ENCODE data around the gene PDPK1. TPM values are rescaled to one million over a fixed set of nuclear protein-coding genes. Genes with fewer than 3 reads are reported as not detected.

PDPK1 gene
- total and polyA plus RNA-seq, 12 donors: 23.9 to 69.7 (median 41.0) TPM

- intact Hi-C loops (cut with DNase I): loop anchor here (5.0 to 10.0 kb wide), 3 partner anchors 51 to 204 kb away; no protein-coding TSS in a partner anchor
- TF ChIP-seq POLR2A (IDR thresholded peaks at IDR 0.05) (no peak), CTCF (IDR thresholded peaks at IDR 0.05) (no peak)
- Histone ChIP-seq H3K27ac (no peak overlapping the region), H3K4me3 (no peak overlapping the region), H3K36me3 (replicated peaks in 1 of 2) (peaks cover 0 to 9% of the 10 kb centered on the region in 2 donors), H3K4me1 (replicated peaks in 1 of 2) (peaks cover 0 to 35% of the 10 kb centered on the region in 2 donors), H3K27me3 (no peaks in the 10 kb centered on the region), H3K9me3 (replicated peaks in 1 of 3) (no peaks in the 10 kb centered on the region)
- WGBS, 4 donors: 84 to 100% (median 86%) methylated on average over 2 to 15 of the region's 15 CpGs
- peak in 1 of 7 donors; percentile 34 for DNase-seq
Observed at GRCh38 chr16:2498531-2499253, 39.1 kb upstream of the PDPK1 start.

- DNase-seq: no peak
- H3K9me3 ChIP-seq (replicated peaks in 1 of 3): no peaks in the 10 kb centered on the region
- H3K4me3 ChIP-seq: no peak overlapping the region
- TF ChIP-seq POLR2A (IDR thresholded peaks at IDR 0.05) (no peak), CTCF (IDR thresholded peaks at IDR 0.05) (no peak)
- intact Hi-C loops (cut with DNase I): loop anchor here (5.0 to 10.0 kb wide), 3 partner anchors 52 to 205 kb away; no protein-coding TSS in a partner anchor
- no peaks in the 10 kb centered on the region for H3K27me3 ChIP-seq
- H3K27ac ChIP-seq: no peak overlapping the region
- 67 to 100% (median 90%) methylated on average over 1 to 6 of the region's 6 CpGs for WGBS, 4 donors
- peaks cover 0 to 35% of the 10 kb centered on the region in 2 donors for H3K4me1 ChIP-seq (replicated peaks in 1 of 2)
- peaks cover 0 to 9% of the 10 kb centered on the region in 2 donors for H3K36me3 ChIP-seq (replicated peaks in 1 of 2)
Observed at GRCh38 chr16:2499454-2499853, 38.4 kb upstream of the PDPK1 start.

GRCh38 chr16:2499890-2500429 lies 37.9 kb upstream of the PDPK1 start:
- WGBS, 4 donors: 85 to 93% (median 91%) methylated on average over 10 to 29 of the region's 29 CpGs
- no peak for TF ChIP-seq POLR2A (IDR thresholded peaks at IDR 0.05)
- TF ChIP-seq CTCF (IDR thresholded peaks at IDR 0.05): no peak
- H3K27ac ChIP-seq: no peak overlapping the region
- H3K27me3 ChIP-seq: no peaks in the 10 kb centered on the region
- H3K4me1 ChIP-seq (replicated peaks in 1 of 2): peaks cover 0 to 35% of the 10 kb centered on the region in 2 donors
- intact Hi-C loops (cut with DNase I): loop anchor here (5.0 to 10.0 kb wide), 5 partner anchors 53 to 205 kb away; partner anchors contain the start of genes ABCA3 (in 1 of the 2) and CCNF (in 1 of the 2)
- H3K36me3 ChIP-seq (replicated peaks in 1 of 2): peaks cover 0 to 9% of the 10 kb centered on the region in 2 donors
- H3K9me3 ChIP-seq (replicated peaks in 1 of 3): no peaks in the 10 kb centered on the region
- DNase-seq: no peak
- no peak overlapping the region for H3K4me3 ChIP-seq

- TF ChIP-seq CTCF (IDR thresholded peaks at IDR 0.05): no peak
- no peak for TF ChIP-seq POLR2A (IDR thresholded peaks at IDR 0.05)
- DNase-seq: no peak
- Histone ChIP-seq H3K36me3 (replicated peaks in 1 of 2) (peaks cover 0 to 9% of the 10 kb centered on the region in 2 donors), H3K4me1 (replicated peaks in 1 of 2) (peaks cover 0 to 35% of the 10 kb centered on the region in 2 donors), H3K27ac (no peak overlapping the region), H3K4me3 (no peak overlapping the region), H3K27me3 (no peaks in the 10 kb centered on the region), H3K9me3 (replicated peaks in 1 of 3) (no peaks in the 10 kb centered on the region)
- intact Hi-C loops (cut with DNase I): loop anchor here (5.0 to 10.0 kb wide), 2 partner anchors 76 to 158 kb away; partner anchors contain the start of genes ABCA3 (in 1 of the 2) and CCNF (in 1 of the 2)
- WGBS, 4 donors: 82 to 100% (median 91%) methylated on average over 2 to 20 of the region's 20 CpGs
Observed at GRCh38 chr16:2500430-2500917, 37.3 kb upstream of the PDPK1 start.
